OCI-M2 (cell line): Measurements from ENCODE around the gene TSPAN18.

Experiments used
- DNase-seq: peaks from one replicate; lab custom pipeline; 2025; ENCODE audit not compliant: unreplicated experiment; lab: John Stamatoyannopoulos, UW

TSPAN18 gene

GRCh38 chr11:44759743-44760476, 33.1 kb downstream of the TSPAN18 start:
- DNase-seq, result no peak

GRCh38 chr11:44760477-44760872, 33.7 kb downstream of the TSPAN18 start:
- DNase-seq, result no peak

- DNase-seq, result no peak
Observed at GRCh38 chr11:44760917-44761550, 34.3 kb downstream of the TSPAN18 start.

- no peak for DNase-seq
Observed at GRCh38 chr11:44761551-44761961, 34.8 kb downstream of the TSPAN18 start.

GRCh38 chr11:44763121-44763820, 36.5 kb downstream of the TSPAN18 start:
- DNase-seq, result no peak

GRCh38 chr11:44764583-44764982, 37.8 kb downstream of the TSPAN18 start:
- no peak for DNase-seq

GRCh38 chr11:44765026-44765595, 38.3 kb downstream of the TSPAN18 start:
- DNase-seq, result no peak

GRCh38 chr11:44765676-44766075, 38.9 kb downstream of the TSPAN18 start:
- DNase-seq, result no peak

GRCh38 chr11:44766112-44766971, 39.6 kb downstream of the TSPAN18 start:
- peak; percentile 56 for DNase-seq

GRCh38 chr11:44766972-44767278, 40.2 kb downstream of the TSPAN18 start:
- no peak for DNase-seq

GRCh38 chr11:44767421-44767820, 40.7 kb downstream of the TSPAN18 start:
- DNase-seq, result no peak

GRCh38 chr11:44770401-44770800, 43.6 kb downstream of the TSPAN18 start:
- DNase-seq, result no peak

GRCh38 chr11:44771252-44771734, 44.5 kb downstream of the TSPAN18 start:
- no peak for DNase-seq

GRCh38 chr11:44771841-44772240, 45.1 kb downstream of the TSPAN18 start:
- DNase-seq, result no peak

GRCh38 chr11:44773351-44773965, 46.7 kb downstream of the TSPAN18 start:
- DNase-seq, result no peak

- no peak for DNase-seq
Observed at GRCh38 chr11:44774108-44774507, 47.3 kb downstream of the TSPAN18 start.

- DNase-seq, result no peak
Observed at GRCh38 chr11:44774731-44775130, 48.0 kb downstream of the TSPAN18 start.

- no peak for DNase-seq
Observed at GRCh38 chr11:44775366-44775984, 48.7 kb downstream of the TSPAN18 start.

- DNase-seq, result no peak
Observed at GRCh38 chr11:44775985-44776446, 49.3 kb downstream of the TSPAN18 start.
